Panc1 (cell line): Measurements from ENCODE around the gene KLF2.

Experiments
- TF ChIP-seq, protein P1 (sequence below): fragments of 450-650 bp; IDR thresholded peaks from 2 replicates; pipeline ENCODE4 v1.5.1; 2017; ENCODE audit warnings: mild to moderate bottlenecking
- TF ChIP-seq, protein P2 (sequence below), 2 experiments: IDR thresholded peaks; 2 replicates each; pipeline ENCODE4 v1.6.1; 2011 to 2012; ENCODE audit warnings: low read depth in 2 of 2, control low read depth in 1 of 2, low read length in 1 of 2, mild to moderate bottlenecking in 1 of 2, moderate library complexity in 1 of 2; ENCODE audit not compliant: insufficient read depth in 1 of 2

DNA sequence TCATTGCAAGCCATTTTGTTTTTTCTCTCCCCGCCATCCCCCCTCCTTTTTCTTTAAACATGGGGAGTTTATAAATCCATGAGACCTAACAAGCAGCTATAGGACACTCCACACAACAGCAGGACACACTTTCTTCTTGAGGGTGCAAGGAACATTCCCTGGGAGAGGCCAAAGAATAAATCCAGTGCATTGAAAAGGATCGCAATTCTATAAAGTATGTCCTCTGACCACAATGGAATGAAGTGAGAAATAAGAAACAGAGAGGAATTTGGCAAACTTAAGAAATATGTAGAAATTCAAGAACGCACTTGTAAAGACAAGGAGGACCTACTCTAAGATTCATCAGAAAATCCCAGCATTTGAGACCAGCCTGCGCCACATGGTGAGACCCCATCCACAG is 11.9 kb downstream of the KLF2 start:
- TF ChIP-seq, protein P1, sequence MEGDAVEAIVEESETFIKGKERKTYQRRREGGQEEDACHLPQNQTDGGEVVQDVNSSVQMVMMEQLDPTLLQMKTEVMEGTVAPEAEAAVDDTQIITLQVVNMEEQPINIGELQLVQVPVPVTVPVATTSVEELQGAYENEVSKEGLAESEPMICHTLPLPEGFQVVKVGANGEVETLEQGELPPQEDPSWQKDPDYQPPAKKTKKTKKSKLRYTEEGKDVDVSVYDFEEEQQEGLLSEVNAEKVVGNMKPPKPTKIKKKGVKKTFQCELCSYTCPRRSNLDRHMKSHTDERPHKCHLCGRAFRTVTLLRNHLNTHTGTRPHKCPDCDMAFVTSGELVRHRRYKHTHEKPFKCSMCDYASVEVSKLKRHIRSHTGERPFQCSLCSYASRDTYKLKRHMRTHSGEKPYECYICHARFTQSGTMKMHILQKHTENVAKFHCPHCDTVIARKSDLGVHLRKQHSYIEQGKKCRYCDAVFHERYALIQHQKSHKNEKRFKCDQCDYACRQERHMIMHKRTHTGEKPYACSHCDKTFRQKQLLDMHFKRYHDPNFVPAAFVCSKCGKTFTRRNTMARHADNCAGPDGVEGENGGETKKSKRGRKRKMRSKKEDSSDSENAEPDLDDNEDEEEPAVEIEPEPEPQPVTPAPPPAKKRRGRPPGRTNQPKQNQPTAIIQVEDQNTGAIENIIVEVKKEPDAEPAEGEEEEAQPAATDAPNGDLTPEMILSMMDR, result no peak
- TF ChIP-seq, protein P2, sequence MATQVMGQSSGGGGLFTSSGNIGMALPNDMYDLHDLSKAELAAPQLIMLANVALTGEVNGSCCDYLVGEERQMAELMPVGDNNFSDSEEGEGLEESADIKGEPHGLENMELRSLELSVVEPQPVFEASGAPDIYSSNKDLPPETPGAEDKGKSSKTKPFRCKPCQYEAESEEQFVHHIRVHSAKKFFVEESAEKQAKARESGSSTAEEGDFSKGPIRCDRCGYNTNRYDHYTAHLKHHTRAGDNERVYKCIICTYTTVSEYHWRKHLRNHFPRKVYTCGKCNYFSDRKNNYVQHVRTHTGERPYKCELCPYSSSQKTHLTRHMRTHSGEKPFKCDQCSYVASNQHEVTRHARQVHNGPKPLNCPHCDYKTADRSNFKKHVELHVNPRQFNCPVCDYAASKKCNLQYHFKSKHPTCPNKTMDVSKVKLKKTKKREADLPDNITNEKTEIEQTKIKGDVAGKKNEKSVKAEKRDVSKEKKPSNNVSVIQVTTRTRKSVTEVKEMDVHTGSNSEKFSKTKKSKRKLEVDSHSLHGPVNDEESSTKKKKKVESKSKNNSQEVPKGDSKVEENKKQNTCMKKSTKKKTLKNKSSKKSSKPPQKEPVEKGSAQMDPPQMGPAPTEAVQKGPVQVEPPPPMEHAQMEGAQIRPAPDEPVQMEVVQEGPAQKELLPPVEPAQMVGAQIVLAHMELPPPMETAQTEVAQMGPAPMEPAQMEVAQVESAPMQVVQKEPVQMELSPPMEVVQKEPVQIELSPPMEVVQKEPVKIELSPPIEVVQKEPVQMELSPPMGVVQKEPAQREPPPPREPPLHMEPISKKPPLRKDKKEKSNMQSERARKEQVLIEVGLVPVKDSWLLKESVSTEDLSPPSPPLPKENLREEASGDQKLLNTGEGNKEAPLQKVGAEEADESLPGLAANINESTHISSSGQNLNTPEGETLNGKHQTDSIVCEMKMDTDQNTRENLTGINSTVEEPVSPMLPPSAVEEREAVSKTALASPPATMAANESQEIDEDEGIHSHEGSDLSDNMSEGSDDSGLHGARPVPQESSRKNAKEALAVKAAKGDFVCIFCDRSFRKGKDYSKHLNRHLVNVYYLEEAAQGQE (IDR thresholded peaks at IDR 0.05; ENCODE audit: insufficient read depth in 1 of 2, low read depth in 2 of 2, low read length in 1 of 2), result no peak
